HK-2 (cell line): ENCODE measurements around the gene PRKG1.

ENCODE experiments used
- DNase-seq: peaks from one replicate; pipeline ENCODE4 v3.0.0-alpha.2; 2018; ENCODE audit not compliant: unreplicated experiment

PRKG1 gene

DNA sequence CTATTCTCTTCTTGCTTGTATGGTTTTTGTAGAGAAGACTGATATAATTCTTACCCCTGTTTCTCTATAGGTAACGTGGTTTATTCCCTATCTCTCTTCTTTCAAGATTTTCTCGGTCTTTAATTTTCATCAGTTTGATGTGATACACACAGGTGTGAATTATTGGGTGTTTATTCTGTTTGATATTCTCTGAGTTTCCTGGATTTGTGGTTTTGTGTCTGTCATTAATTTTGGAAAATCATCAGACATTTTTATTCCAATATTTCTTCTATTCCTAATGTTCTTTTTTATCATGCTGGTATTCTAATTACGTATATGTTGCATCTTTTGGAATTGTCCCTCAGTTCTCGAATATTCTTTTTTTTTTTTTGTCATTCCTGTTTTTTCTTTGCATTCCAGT, 850.1 kb downstream of the PRKG1 start:
- DNase-seq: no peak

DNA sequence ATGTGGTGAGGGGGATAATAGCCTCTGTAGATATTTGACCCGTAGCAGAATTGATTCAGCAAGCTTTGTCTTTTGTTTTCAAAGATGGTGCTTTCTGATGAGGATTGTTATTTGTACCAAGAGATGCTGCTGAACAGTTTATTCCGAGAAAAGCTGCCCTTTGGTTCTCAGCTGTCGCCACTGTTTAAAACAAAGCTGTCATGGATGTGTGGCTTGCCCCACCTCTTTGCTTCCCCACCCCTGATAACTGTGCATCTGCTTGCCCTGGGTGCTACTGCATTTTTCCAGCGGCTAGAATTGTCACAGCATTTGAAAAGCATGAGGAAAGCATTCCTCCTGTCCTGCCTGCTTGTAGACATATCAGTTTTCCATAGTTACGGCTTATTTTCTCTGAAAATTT, 852.0 kb downstream of the PRKG1 start:
- DNase-seq: no peak

DNA sequence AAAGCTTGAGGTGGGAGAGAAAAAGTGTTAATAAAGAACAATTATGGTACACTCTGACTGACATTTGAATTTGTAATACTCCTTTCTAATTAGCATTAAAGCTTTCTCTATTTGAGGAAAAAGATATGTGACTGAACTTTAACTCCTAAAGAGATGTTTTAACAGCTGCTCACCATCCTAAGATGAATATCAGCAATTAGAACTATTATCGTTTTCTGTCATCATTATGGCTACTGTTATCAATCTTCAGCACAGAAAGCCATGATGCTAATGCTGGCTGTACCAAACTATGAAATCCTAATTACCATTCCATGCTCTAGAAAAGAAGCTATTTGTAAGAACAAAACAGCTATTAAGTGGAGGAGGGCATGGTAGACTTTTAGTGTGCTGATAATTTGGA, 853.9 kb downstream of the PRKG1 start:
- no peak for DNase-seq

GRCh38 chr10:51932530-51932929, 858.2 kb downstream of the PRKG1 start:
- DNase-seq: no peak

- no peak for DNase-seq
These were observed 860.1 kb downstream of the PRKG1 start for GRCh38 chr10:51934373-51934772.

GRCh38 chr10:51935341-51935740, 861.1 kb downstream of the PRKG1 start:
- DNase-seq: no peak

- DNase-seq: no peak
These were observed 863.2 kb downstream of the PRKG1 start for GRCh38 chr10:51937308-51938140.

- no peak for DNase-seq
These were observed 876.2 kb downstream of the PRKG1 start for GRCh38 chr10:51950371-51950995.

- DNase-seq: no peak
These were observed 876.8 kb downstream of the PRKG1 start for GRCh38 chr10:51950996-51951555.

DNA sequence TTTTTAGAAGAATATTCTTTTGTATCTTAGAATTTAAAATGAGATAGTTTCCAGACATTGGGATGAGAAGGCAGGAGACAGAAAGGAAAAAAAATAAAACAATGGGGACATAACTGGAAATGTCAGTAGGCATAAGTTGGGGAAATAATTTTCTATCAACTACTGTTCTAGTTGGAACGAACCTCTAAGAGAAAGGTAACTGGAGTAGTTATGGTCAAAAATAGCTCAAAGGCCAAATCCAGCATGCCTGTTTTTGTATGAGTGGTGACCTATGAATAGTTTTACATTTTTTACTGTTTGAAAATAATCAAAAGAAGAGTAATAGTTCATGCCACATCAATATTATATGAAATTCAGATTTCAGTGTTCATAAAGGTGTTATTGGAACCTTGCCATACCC, 877.3 kb downstream of the PRKG1 start:
- no peak for DNase-seq

DNA sequence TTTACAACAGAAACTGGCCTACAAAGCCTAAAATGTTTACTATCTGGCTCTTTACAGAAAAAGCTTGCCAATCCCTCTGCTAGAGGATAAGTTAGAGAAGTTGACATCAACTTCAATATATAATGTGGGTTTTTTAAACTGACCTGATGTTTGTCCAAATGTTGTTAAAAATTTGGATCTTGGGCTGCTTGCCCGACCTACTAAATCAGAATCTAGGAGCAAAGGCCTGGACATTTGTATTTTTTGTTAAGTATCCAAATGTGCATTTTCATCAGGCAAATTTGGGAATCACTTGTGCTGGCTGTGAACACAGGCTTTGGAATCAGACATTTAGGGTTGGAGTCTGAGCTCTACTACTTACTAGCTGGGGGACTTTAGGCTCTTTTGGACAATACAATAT, 877.8 kb downstream of the PRKG1 start:
- no peak for DNase-seq

DNA sequence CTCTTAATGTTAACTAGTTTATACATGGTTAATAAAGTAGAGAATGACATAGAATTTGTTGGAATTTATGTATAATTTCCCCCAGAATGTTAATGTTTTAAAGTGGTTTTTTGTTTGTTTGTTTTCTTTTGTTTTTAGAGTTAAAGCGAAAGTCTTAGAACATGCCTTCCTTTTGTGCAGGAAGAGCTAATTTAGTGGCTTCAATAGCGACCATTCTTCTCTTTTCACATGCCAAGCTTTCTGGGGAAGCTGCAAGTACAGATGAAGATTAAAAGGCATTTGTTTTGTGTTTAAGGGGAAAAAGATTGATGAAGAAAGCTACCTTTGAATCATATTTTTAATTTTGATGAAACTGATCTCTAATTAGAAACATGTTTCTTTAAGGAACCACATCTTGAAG, 881.4 kb downstream of the PRKG1 start:
- DNase-seq: no peak

GRCh38 chr10:51956822-51957221, 882.5 kb downstream of the PRKG1 start:
- no peak for DNase-seq

GRCh38 chr10:51960494-51960895, 886.2 kb downstream of the PRKG1 start:
- no peak for DNase-seq

DNA sequence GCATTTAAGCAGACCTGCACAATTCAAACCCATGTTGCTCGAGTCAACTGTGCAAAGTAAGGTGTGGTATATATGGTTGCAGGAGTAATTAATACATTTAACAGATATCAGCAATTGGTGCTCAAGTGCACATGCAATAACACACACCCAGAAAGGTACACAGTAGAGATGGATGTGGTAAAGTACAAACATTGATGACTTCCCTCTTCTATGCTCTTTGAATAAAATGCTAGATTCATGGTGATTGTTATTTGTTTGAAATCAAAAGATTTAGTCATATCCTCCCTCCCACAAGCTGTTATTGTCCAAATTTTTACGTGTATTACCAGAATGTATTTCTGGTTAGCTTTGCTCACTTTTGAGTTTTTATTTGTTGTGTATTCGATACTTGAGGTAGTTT, 887.1 kb downstream of the PRKG1 start:
- DNase-seq: no peak

- DNase-seq: no peak
These were observed 890.3 kb downstream of the PRKG1 start for GRCh38 chr10:51964630-51965029.

DNA sequence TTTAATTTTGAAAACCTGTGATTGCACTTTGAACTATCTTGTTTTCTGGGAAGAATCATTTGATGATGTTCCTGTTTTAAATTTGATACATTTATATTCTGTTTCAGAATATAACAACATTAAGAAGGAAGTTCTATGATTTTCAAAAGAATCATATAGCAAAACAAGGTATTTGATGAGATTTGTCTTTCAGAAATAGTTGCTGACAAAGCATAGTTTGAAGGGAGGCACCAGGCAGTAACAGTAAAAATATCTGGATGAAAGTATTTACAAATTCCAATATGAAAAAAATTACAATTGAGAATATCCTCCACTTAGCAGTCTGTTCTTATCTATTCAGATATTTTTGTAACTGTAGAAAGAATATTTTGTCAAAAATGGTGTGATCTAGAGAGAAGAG, 891.2 kb downstream of the PRKG1 start:
- no peak for DNase-seq

DNA sequence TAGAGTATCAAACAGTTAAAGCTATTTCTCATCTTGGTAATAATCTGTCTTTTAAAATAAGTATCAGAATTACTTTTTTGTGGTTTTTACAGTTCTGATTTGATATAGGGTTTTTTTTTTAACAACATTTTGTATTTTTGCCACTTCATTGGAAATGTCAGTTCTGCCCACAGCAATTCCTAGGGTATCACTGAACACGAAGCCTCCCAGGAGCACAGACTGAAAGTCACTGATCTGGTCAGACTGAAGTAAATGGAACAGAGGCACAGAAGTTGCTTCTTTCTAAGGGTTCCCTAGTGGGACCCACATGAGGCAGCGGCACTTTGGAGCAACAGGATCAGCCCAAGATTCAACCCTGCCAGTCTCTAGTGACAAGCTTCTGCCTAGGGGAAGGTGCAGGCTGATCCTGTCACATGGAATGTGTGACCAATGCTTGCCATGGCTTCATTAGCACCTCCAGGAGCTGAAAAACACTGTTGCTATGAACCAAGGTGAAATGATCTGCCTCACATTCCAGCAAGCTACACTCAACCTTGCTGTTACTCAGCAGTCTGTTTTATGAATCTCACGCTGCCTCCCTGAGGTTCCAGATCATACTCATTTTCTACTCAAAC, 898.6 kb downstream of the PRKG1 start:
- DNase-seq: no peak

DNA sequence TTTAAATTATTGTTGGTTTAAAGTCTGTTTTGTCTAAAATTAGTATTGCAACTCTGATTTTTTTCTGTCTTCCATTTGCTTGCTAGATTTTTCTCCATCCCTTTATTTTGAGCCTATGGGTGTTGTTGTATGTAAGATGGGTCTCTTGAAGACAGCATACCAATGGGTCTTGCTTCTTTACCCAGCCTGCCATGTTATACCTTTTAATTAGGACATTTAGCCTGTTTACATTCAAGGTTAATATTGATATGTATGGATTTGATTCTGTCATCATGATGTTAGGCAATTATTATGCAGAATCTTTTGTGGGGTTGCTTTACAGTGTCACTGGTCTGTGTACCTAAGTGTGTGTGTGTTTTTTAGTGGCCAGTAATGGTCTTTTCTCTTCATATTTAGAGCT, 906.5 kb downstream of the PRKG1 start:
- DNase-seq: no peak

- no peak for DNase-seq
These were observed 907.4 kb downstream of the PRKG1 start for GRCh38 chr10:51981731-51982130.

- DNase-seq: no peak
These were observed 909.2 kb downstream of the PRKG1 start for GRCh38 chr10:51983481-51983880.

DNA sequence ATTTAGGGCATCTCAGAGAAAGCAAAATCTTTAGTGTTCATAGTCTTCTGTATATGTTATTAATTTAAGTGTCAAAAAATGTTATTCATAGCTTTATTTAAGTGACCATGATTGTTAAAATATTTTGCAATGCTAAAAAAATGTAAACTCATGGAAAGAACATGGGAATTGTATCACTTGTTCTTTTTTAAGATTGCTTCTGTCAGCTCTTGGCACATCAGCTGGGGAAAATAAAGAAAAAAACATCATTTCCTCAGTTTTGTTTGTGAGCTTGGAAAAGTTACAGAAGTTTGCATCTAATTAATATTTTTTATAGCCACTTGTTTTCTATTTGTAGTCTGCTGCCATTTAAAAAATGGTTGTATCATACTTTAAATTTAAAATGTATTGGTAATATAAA, 911.0 kb downstream of the PRKG1 start:
- no peak for DNase-seq

- DNase-seq: no peak
These were observed 912.2 kb downstream of the PRKG1 start for GRCh38 chr10:51986516-51986915.
